ENCODE measurements around the gene PCDHGA8.
"Not testable (repeated sequence)": the region's sequence is repeated elsewhere in the genome, so short reads cannot be mapped to it uniquely, and the experiment has no call there.

PCDHGA8 gene

GRCh38 chr5:141388661-141389060, 3.8 kb upstream of the PCDHGA8 start:
- no peaks in the 10 kb centered on the region for H3K27me3 ChIP-seq (ENCODE audit: insufficient read depth, low read length)
- H3K9me2 ChIP-seq (ENCODE audit: low read depth, low read length) = no peaks in the 10 kb centered on the region
- no peak overlapping the region for H2AFZ ChIP-seq (ENCODE audit: low read length)
- H3K27ac ChIP-seq (ENCODE audit: low read depth, low read length, poor library complexity, severe bottlenecking) = no peak overlapping the region
- H3K9me3 ChIP-seq (ENCODE audit: low read length) = peaks cover 8% of the 10 kb centered on the region
- no peaks in the 10 kb centered on the region for H4K20me1 ChIP-seq (ENCODE audit: insufficient read depth, low read length)
- no peaks in the 10 kb centered on the region for H3K79me2 ChIP-seq (ENCODE audit: insufficient read depth, low read length)
- H3K9ac ChIP-seq (ENCODE audit: low read length) = no peak overlapping the region
- TF ChIP-seq EZH2 (IDR thresholded peaks at IDR 0.05; ENCODE audit: borderline replicate concordance, low read length) = no peak
- TF ChIP-seq CTCF (IDR thresholded peaks at IDR 0.05; ENCODE audit: low read length) = no peak
- H3K36me3 ChIP-seq (ENCODE audit: insufficient read depth, low read length) = no peaks in the 10 kb centered on the region
- no peaks in the 10 kb centered on the region for H3K4me1 ChIP-seq (ENCODE audit: insufficient read depth, low read length, severe bottlenecking)
- no peak overlapping the region for H3K4me3 ChIP-seq (ENCODE audit: low read depth, low read length, poor library complexity, severe bottlenecking)
- H3K4me2 ChIP-seq (ENCODE audit: low read length) = no peak overlapping the region
- no peaks in the 10 kb centered on the region for H3F3A ChIP-seq (ENCODE audit: insufficient read depth, low read length)

- Histone ChIP-seq H4K20me1 (ENCODE audit: insufficient read depth, low read length) (no peaks in the 10 kb centered on the region), H3K27me3 (ENCODE audit: insufficient read depth, low read length) (no peaks in the 10 kb centered on the region), H3K9me3 (ENCODE audit: low read length) (peaks cover 8% of the 10 kb centered on the region), H3F3A (ENCODE audit: insufficient read depth, low read length) (no peaks in the 10 kb centered on the region), H3K4me3 (ENCODE audit: low read depth, low read length, poor library complexity, severe bottlenecking) (no peak overlapping the region), H3K9me2 (ENCODE audit: low read depth, low read length) (no peaks in the 10 kb centered on the region), H2AFZ (ENCODE audit: low read length) (no peak overlapping the region), H3K27ac (ENCODE audit: low read depth, low read length, poor library complexity, severe bottlenecking) (no peak overlapping the region), H3K36me3 (ENCODE audit: insufficient read depth, low read length) (no peaks in the 10 kb centered on the region), H3K4me2 (ENCODE audit: low read length) (no peak overlapping the region), H3K4me1 (ENCODE audit: insufficient read depth, low read length, severe bottlenecking) (no peaks in the 10 kb centered on the region), H3K9ac (ENCODE audit: low read length) (no peak overlapping the region), H3K79me2 (ENCODE audit: insufficient read depth, low read length) (no peaks in the 10 kb centered on the region)
- TF ChIP-seq CTCF (IDR thresholded peaks at IDR 0.05; ENCODE audit: low read length) (no peak), EZH2 (IDR thresholded peaks at IDR 0.05; ENCODE audit: borderline replicate concordance, low read length) (no peak)
Observed at GRCh38 chr5:141389153-141390042, 3.0 kb upstream of the PCDHGA8 start.

GRCh38 chr5:141393267-141393666, 834 bp downstream of the PCDHGA8 start:
- no peaks in the 10 kb centered on the region for H3K9me2 ChIP-seq (ENCODE audit: low read depth, low read length)
- H3K36me3 ChIP-seq (ENCODE audit: insufficient read depth, low read length) = no peaks in the 10 kb centered on the region
- no peaks in the 10 kb centered on the region for H3K79me2 ChIP-seq (ENCODE audit: insufficient read depth, low read length)
- H3K27ac ChIP-seq (ENCODE audit: low read depth, low read length, poor library complexity, severe bottlenecking) = no peak overlapping the region
- peaks cover 6% of the 10 kb centered on the region; the same call in 1 of the 2 replicates for H3K9me3 ChIP-seq (ENCODE audit: low read length)
- TF ChIP-seq EZH2 (IDR thresholded peaks at IDR 0.05; ENCODE audit: borderline replicate concordance, low read length) (no peak), CTCF (IDR thresholded peaks at IDR 0.05; ENCODE audit: low read length) (no peak)
- no peak overlapping the region for H2AFZ ChIP-seq (ENCODE audit: low read length)
- no peaks in the 10 kb centered on the region for H4K20me1 ChIP-seq (ENCODE audit: insufficient read depth, low read length)
- H3K9ac ChIP-seq (ENCODE audit: low read length) = no peak overlapping the region
- no peaks in the 10 kb centered on the region for H3K4me1 ChIP-seq (ENCODE audit: insufficient read depth, low read length, severe bottlenecking)
- no peaks in the 10 kb centered on the region for H3F3A ChIP-seq (ENCODE audit: insufficient read depth, low read length)
- no peak overlapping the region for H3K4me3 ChIP-seq (ENCODE audit: low read depth, low read length, poor library complexity, severe bottlenecking)
- H3K4me2 ChIP-seq (ENCODE audit: low read length) = no peak overlapping the region
- H3K27me3 ChIP-seq (ENCODE audit: insufficient read depth, low read length) = no peaks in the 10 kb centered on the region

GRCh38 chr5:141394401-141395187, 2.2 kb downstream of the PCDHGA8 start:
- H3K79me2 ChIP-seq (ENCODE audit: insufficient read depth, low read length) = not testable (repeated sequence)

More at GRCh38 chr5:141394401-141395187, 2.2 kb downstream of the PCDHGA8 start:
- H3K4me1 ChIP-seq (ENCODE audit: insufficient read depth, low read length, severe bottlenecking); H3K4me3 ChIP-seq (ENCODE audit: low read depth, low read length, poor library complexity, severe bottlenecking); H3K27me3 ChIP-seq (ENCODE audit: insufficient read depth, low read length); H3K9ac ChIP-seq (ENCODE audit: low read length); H3K9me3 ChIP-seq (ENCODE audit: low read length); H2AFZ ChIP-seq (ENCODE audit: low read length); H3K27ac ChIP-seq (ENCODE audit: low read depth, low read length, poor library complexity, severe bottlenecking); H3K4me2 ChIP-seq (ENCODE audit: low read length); H3K36me3 ChIP-seq (ENCODE audit: insufficient read depth, low read length); H4K20me1 ChIP-seq (ENCODE audit: insufficient read depth, low read length); H3F3A ChIP-seq (ENCODE audit: insufficient read depth, low read length); H3K9me2 ChIP-seq (ENCODE audit: low read depth, low read length): not testable (repeated sequence)

Data from OCI-LY1 (cell line).